Gastrocnemius medialis (tissue), 4 donors: Measurements from ENCODE around the gene CHST15. TPM values are rescaled to one million over a fixed set of nuclear protein-coding genes. Genes with fewer than 3 reads are reported as not detected.

ENCODE experiments used
- ATAC-seq, 2 donors: fragments of 150-250 bp; one replicate each; pipeline ENCODE4 v1.9.1; 2016
- DNase-seq, 2 donors: peaks; one replicate each; pipeline ENCODE4 v3.0.0-alpha.2; 2019
- H3K27ac ChIP-seq, 4 donors: fragments of 200-600 bp; sonication (generic); 1 replicate in 1 of 4; 2 replicates in 3 of 4; pipeline ENCODE4 v1.5.1; 2016 to 2018; ENCODE audit warnings: mild to moderate bottlenecking in 2 of 4, moderate library complexity in 1 of 4
- H3K27me3 ChIP-seq, 3 donors: fragments of 200-600 bp; sonication (generic) in 2 of 3; 1 replicate in 1 of 3; 2 replicates in 2 of 3; pipeline versions ENCODE4 v1.5.1 to v1.6.0; 2016 to 2019; ENCODE audit warnings: mild to moderate bottlenecking in 1 of 3, moderate library complexity in 1 of 3
- H3K36me3 ChIP-seq, 2 donors: fragments of 200-600 bp; sonication (generic) in 1 of 2; one replicate each; pipeline ENCODE4 v1.5.1; 2017 to 2018
- H3K4me1 ChIP-seq, 2 donors: fragments of 200-600 bp; sonication (generic) in 1 of 2; one replicate each; pipeline ENCODE4 v1.5.1; 2016 to 2017; ENCODE audit warnings: mild to moderate bottlenecking in 2 of 2
- H3K4me3 ChIP-seq, 4 donors: fragments of 200-600 bp; sonication (generic) in 3 of 4; 1 replicate in 1 of 4; 2 replicates in 3 of 4; pipeline ENCODE4 v1.5.1; 2016 to 2019; ENCODE audit warnings: mild to moderate bottlenecking in 2 of 4
- H3K9me3 ChIP-seq, 3 donors: fragments of 200-600 bp; sonication (generic) in 2 of 3; 1 replicate in 1 of 3; 2 replicates in 2 of 3; pipeline ENCODE4 v1.5.1; 2016 to 2019
- CTCF ChIP-seq, 5 experiments: fragments of 450-650 bp in 3 of 5; fragments of 200-600 bp in 2 of 5; sonication (generic) in 2 of 5; IDR thresholded peaks in 4 of 5; conservative IDR thresholded peaks in 1 of 5; 1 replicate in 4 of 5; 2 replicates in 1 of 5; pipeline ENCODE4 v1.5.1; 2016 to 2019; ENCODE audit warnings: antibody characterized with exemption in 5 of 5, mild to moderate bottlenecking in 3 of 5, moderate library complexity in 3 of 5
- POLR2A ChIP-seq, 2 donors: fragments of 450-650 bp; IDR thresholded peaks; one replicate each; pipeline ENCODE4 v1.6.1; 2017; ENCODE audit warnings: antibody characterized with exemption in 2 of 2, mild to moderate bottlenecking in 2 of 2, moderate library complexity in 2 of 2
- in situ Hi-C, 4 donors: fragments of 200-750 bp; cut with MboI; loops; one replicate each; pipeline versions ENCODE4 v1.15.0 to v1.8.0; 2017; ENCODE audit warnings: low sequenced_read_pairs in 4 of 4
- intact Hi-C: fragments of 100-400 bp; cut with DNase I; formaldehyde crosslinking; loops from one replicate; pipeline ENCODE4 v1.15.1; 2023; ENCODE audit warnings: low total_unique reads
- total RNA-seq, 4 donors: library from RNA; depleted of rRNA; stranded (reverse); fragments of >200 nt; gene quantifications; one replicate each; pipeline versions ENCODE4 v1.1.0 to v1.2.3, GENCODE V29; 2016

Gene CHST15
- total RNA-seq, 4 donors from 2014 or later, result 9.0 to 32.2 (median 20.3) TPM

GRCh38 chr10:124020981-124021815 lies 72.2 kb downstream of the CHST15 start:
- in situ Hi-C loops (no loop called here), intact Hi-C loops (no loop called here)
- Histone ChIP-seq H3K9me3 (no peaks in the 10 kb centered on the region), H3K4me1 (peaks cover 0 to 4% of the 10 kb centered on the region in 2 donors), H3K27me3 (no peaks in the 10 kb centered on the region), H3K36me3 (no peaks in the 10 kb centered on the region), H3K27ac (no peak overlapping the region), H3K4me3 (no peak overlapping the region)
- no peak for DNase-seq
- no peak for ATAC-seq
- TF ChIP-seq POLR2A (IDR thresholded peaks at IDR 0.05), result no peak
- TF ChIP-seq CTCF (IDR thresholded peaks at IDR 0.05 in 4 of 5, conservative IDR thresholded peaks at IDR 0.05 in 1 of 5), result no peak

- TF ChIP-seq CTCF (IDR thresholded peaks at IDR 0.05 in 4 of 5, conservative IDR thresholded peaks at IDR 0.05 in 1 of 5) (no peak), POLR2A (IDR thresholded peaks at IDR 0.05) (no peak)
- in situ Hi-C loops (no loop called here), intact Hi-C loops (no loop called here)
- Histone ChIP-seq H3K36me3 (no peaks in the 10 kb centered on the region), H3K27me3 (no peaks in the 10 kb centered on the region), H3K4me3 (no peak overlapping the region), H3K9me3 (no peaks in the 10 kb centered on the region), H3K4me1 (no peaks in the 10 kb centered on the region), H3K27ac (no peak overlapping the region)
- ATAC-seq (no peak), DNase-seq (no peak)
Measured at GRCh38 chr10:124019886-124020797, 73.3 kb downstream of the CHST15 start.

- Histone ChIP-seq H3K36me3 (no peaks in the 10 kb centered on the region), H3K4me1 (no peaks in the 10 kb centered on the region), H3K27me3 (no peaks in the 10 kb centered on the region), H3K27ac (no peak overlapping the region), H3K4me3 (no peak overlapping the region), H3K9me3 (no peaks in the 10 kb centered on the region)
- DNase-seq (no peak), ATAC-seq (no peak)
- TF ChIP-seq POLR2A (IDR thresholded peaks at IDR 0.05), result no peak
- no peak for TF ChIP-seq CTCF (IDR thresholded peaks at IDR 0.05 in 4 of 5, conservative IDR thresholded peaks at IDR 0.05 in 1 of 5)
- in situ Hi-C loops, result no loop called here
- intact Hi-C loops, result no loop called here
Measured at GRCh38 chr10:124018886-124019525, 74.4 kb downstream of the CHST15 start.

- TF ChIP-seq CTCF (IDR thresholded peaks at IDR 0.05 in 4 of 5, conservative IDR thresholded peaks at IDR 0.05 in 1 of 5) (no peak), POLR2A (IDR thresholded peaks at IDR 0.05) (no peak)
- no peak overlapping the region for H3K27ac ChIP-seq
- H3K9me3 ChIP-seq, result no peaks in the 10 kb centered on the region
- intact Hi-C loops, result no loop called here
- no peak overlapping the region for H3K4me3 ChIP-seq
- no peaks in the 10 kb centered on the region for H3K4me1 ChIP-seq
- DNase-seq (no peak), ATAC-seq (no peak)
- in situ Hi-C loops, result no loop called here
- no peaks in the 10 kb centered on the region for H3K27me3 ChIP-seq
- H3K36me3 ChIP-seq, result no peaks in the 10 kb centered on the region
Measured at GRCh38 chr10:124017729-124018128, 75.7 kb downstream of the CHST15 start.
